ENCODE data around the gene SCGB1D4.

SCGB1D4 gene

DNA sequence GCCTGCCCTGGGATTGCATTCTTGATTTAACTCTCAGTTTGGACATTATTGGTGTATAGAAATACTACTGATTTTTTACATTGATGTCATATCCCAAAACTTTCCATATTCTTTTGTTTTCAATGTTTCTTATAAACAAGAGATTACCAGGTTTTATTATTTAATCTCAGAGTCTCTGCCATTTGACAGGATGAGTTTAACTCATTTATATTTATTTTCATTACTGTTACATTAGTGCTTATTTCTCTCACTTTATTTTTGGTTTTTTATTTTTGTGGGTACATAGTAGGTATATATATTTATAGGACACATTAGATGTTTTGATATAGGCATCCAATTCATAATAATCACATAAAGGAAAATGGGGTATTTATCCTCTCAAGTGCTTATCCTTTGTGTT, 9.1 kb upstream of the SCGB1D4 start:
- Histone ChIP-seq H3K9me3 (ENCODE audit: severe bottlenecking) (peaks cover 4% of the 10 kb centered on the region), H3K4me1 (ENCODE audit: insufficient read depth, poor library complexity, severe bottlenecking) (no peaks in the 10 kb centered on the region), H3K4me3 (ENCODE audit: severe bottlenecking) (no peak overlapping the region), H3K27me3 (ENCODE audit: insufficient read depth, poor library complexity, severe bottlenecking) (peaks cover 12% of the 10 kb centered on the region), H3K27ac (ENCODE audit: poor library complexity, severe bottlenecking) (no peak overlapping the region), H3K36me3 (ENCODE audit: low read depth) (no peaks in the 10 kb centered on the region)
- TF ChIP-seq, protein P1, sequence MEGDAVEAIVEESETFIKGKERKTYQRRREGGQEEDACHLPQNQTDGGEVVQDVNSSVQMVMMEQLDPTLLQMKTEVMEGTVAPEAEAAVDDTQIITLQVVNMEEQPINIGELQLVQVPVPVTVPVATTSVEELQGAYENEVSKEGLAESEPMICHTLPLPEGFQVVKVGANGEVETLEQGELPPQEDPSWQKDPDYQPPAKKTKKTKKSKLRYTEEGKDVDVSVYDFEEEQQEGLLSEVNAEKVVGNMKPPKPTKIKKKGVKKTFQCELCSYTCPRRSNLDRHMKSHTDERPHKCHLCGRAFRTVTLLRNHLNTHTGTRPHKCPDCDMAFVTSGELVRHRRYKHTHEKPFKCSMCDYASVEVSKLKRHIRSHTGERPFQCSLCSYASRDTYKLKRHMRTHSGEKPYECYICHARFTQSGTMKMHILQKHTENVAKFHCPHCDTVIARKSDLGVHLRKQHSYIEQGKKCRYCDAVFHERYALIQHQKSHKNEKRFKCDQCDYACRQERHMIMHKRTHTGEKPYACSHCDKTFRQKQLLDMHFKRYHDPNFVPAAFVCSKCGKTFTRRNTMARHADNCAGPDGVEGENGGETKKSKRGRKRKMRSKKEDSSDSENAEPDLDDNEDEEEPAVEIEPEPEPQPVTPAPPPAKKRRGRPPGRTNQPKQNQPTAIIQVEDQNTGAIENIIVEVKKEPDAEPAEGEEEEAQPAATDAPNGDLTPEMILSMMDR (IDR thresholded peaks at IDR 0.05; ENCODE audit: poor library complexity, severe bottlenecking) = no peak
- DNase-seq (ENCODE audit: low spot score) = no peak
- ATAC-seq (ENCODE audit: low read depth) = no peak

DNA sequence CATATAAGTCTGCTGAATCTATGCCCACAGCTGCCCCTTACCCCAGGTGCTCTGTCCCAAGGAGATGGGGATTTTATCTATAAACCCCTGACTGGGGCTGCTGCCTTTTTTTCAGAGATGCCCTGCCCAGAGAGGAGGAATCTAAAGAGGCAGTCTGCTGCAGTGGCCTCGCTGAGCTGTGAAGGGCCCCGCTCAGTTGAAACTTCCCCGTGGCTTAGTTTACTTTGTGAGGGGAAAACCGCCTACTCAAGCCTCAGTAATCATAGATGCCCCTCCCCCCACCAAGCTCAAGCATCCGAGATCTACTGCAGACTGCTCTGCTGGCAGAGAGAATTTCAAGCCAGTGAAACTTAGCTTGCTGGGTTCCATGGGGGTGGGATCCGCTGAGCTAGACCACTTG, 7.4 kb upstream of the SCGB1D4 start:
- Histone ChIP-seq H3K4me3 (ENCODE audit: severe bottlenecking) (no peak overlapping the region), H3K27me3 (ENCODE audit: insufficient read depth, poor library complexity, severe bottlenecking) (peaks cover 12% of the 10 kb centered on the region), H3K27ac (ENCODE audit: poor library complexity, severe bottlenecking) (no peak overlapping the region), H3K4me1 (ENCODE audit: insufficient read depth, poor library complexity, severe bottlenecking) (no peaks in the 10 kb centered on the region), H3K36me3 (ENCODE audit: low read depth) (no peaks in the 10 kb centered on the region), H3K9me3 (ENCODE audit: severe bottlenecking) (peaks cover 4% of the 10 kb centered on the region)
- TF ChIP-seq, protein P1 (IDR thresholded peaks at IDR 0.05; ENCODE audit: poor library complexity, severe bottlenecking) = no peak
- ATAC-seq (ENCODE audit: low read depth) = no peak
- no peak for DNase-seq (ENCODE audit: low spot score)

DNA sequence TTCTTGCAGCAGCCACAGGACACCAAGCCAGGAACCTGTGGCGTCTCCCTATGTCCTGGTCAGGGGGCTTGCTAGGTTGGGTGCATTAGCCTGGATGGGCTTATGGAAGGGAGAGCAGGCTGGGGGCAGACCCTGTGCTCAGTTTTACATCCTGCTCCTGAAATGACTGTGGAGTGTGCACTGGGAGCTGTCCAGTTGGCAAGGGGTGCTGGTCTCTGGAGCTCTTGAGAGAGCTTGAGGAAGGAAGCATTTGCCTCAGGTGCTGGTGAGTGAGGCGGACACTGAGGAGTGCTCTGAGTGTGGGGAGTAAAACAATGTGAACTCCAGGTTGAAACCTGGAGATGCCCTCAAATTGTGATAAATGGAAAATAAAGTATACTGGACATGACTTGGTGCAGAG, 3.4 kb downstream of the SCGB1D4 start:
- no peaks in the 10 kb centered on the region for H3K36me3 ChIP-seq (ENCODE audit: low read depth)
- ATAC-seq (ENCODE audit: low read depth) (peak; percentile 62; the same call in 2 of the 3 replicates), DNase-seq (ENCODE audit: low spot score) (no peak)
- H3K27me3 ChIP-seq (ENCODE audit: insufficient read depth, poor library complexity, severe bottlenecking) = peaks cover 3% of the 10 kb centered on the region
- H3K27ac ChIP-seq (ENCODE audit: poor library complexity, severe bottlenecking) = no peak overlapping the region
- TF ChIP-seq, protein P1 (IDR thresholded peaks at IDR 0.05; ENCODE audit: poor library complexity, severe bottlenecking) = no peak
- no peaks in the 10 kb centered on the region for H3K4me1 ChIP-seq (ENCODE audit: insufficient read depth, poor library complexity, severe bottlenecking)
- H3K9me3 ChIP-seq (ENCODE audit: severe bottlenecking) = no peaks in the 10 kb centered on the region
- no peak overlapping the region for H3K4me3 ChIP-seq (ENCODE audit: severe bottlenecking)

DNA sequence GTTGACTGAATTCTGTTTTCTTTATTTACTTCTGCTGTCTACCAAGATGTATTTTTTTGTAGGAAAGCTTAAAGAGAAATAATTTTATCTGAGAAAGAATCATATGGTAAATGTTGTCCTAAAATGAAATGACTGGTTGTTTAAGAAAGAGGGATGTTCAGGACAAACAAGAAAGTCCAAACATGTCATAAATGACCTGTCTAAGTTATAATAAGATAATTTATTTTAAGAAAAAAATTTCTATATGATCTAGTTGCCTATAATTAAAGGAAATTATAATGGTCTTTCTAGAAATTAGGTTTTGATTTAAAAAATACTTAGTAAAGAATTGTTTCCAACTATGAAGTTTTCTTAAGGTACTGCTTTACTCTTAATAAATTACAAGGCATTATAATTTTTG, 18.4 kb downstream of the SCGB1D4 start:
- DNase-seq (ENCODE audit: low spot score) (no peak), ATAC-seq (ENCODE audit: low read depth) (no peak)
- Histone ChIP-seq H3K27me3 (ENCODE audit: insufficient read depth, poor library complexity, severe bottlenecking) (peaks cover 3% of the 10 kb centered on the region), H3K36me3 (ENCODE audit: low read depth) (no peaks in the 10 kb centered on the region), H3K9me3 (ENCODE audit: severe bottlenecking) (no peaks in the 10 kb centered on the region), H3K4me1 (ENCODE audit: insufficient read depth, poor library complexity, severe bottlenecking) (peaks cover 3% of the 10 kb centered on the region), H3K4me3 (ENCODE audit: severe bottlenecking) (no peak overlapping the region), H3K27ac (ENCODE audit: poor library complexity, severe bottlenecking) (no peak overlapping the region)
- TF ChIP-seq, protein P1 (IDR thresholded peaks at IDR 0.05; ENCODE audit: poor library complexity, severe bottlenecking) = no peak

DNA sequence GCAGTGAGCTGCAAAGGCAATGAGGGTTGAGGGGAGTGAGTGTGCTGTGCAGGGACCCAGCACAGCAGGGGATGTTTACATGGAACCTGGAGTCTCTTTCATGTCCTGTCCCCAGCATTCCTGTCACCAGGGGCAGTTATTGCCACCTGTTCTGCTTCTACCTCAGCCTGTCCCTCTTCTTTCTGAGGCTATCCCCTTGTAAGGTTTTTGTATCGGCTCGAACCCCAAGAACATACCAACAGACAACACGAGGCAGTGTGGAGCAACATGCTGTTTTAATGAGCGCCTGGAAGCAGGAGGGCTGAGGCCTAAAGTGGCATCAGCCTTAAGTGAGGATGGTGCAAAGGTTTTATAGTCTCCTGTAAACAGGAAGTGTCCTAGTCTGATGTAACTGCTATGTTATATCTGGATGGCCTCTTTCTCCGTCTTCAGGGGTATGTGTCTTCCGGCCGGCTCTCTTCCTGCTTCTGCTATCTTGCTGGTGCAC, 25.0 kb downstream of the SCGB1D4 start:
- no peak overlapping the region for H3K27ac ChIP-seq (ENCODE audit: poor library complexity, severe bottlenecking)
- H3K9me3 ChIP-seq (ENCODE audit: severe bottlenecking) = no peaks in the 10 kb centered on the region
- H3K36me3 ChIP-seq (ENCODE audit: low read depth) = no peaks in the 10 kb centered on the region
- ATAC-seq (ENCODE audit: low read depth) (no peak), DNase-seq (ENCODE audit: low spot score) (no peak)
- H3K4me1 ChIP-seq (ENCODE audit: insufficient read depth, poor library complexity, severe bottlenecking) = no peaks in the 10 kb centered on the region
- TF ChIP-seq, protein P1 (IDR thresholded peaks at IDR 0.05; ENCODE audit: poor library complexity, severe bottlenecking) = no peak
- H3K4me3 ChIP-seq (ENCODE audit: severe bottlenecking) = no peak overlapping the region
- H3K27me3 ChIP-seq (ENCODE audit: insufficient read depth, poor library complexity, severe bottlenecking) = no peaks in the 10 kb centered on the region

Data from RWPE2 (cell line).